Measurements from ENCODE around the gene PLCB4. TPM values are rescaled to one million over a fixed set of nuclear protein-coding genes. Genes with fewer than 3 reads are reported as not detected.

The PLCB4 gene
- total and polyA plus RNA-seq, 2 experiments from 2014 or later = 6.5 to 16.1 TPM

DNA sequence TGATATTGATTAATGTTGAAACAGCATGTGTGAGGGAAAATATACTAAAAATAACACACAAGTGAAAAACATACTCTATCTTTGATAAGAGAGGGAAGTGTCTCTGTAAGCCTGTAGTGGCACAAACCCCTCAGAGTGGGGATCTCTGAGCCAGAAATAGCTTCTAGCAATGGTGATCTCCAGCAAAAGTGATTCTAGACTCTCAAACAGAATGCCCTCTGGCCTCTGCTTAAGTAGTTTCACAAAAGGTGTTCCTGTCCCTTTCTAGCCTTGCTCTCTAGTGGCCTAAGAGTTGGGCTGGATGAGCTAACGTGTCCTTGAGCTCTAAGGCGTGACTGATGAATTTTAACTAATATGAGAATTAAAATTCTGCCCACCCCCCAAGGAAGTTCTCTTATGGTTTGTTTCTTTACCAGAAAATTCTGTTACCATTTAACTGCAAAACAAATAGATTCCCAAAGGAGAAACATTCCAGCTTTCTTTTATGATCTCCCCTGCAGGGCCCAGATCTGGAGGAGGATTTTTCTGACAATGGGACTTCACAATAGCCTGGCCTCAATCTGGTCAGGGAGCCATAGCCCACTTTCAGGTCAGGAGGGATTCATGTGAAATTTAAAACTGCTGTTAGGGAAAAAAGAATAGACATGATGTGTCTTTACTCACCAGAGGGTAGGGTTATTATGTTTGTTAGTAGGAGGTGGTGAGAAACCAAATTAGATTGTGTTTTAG, 263.0 kb downstream of the PLCB4 start:
- TF ChIP-seq EZH2phosphoT487 (IDR thresholded peaks at IDR 0.05; ENCODE audit: unreplicated experiment) = no peak
- TF ChIP-seq ZNF331 (CRISPR knock-in tag; IDR thresholded peaks at IDR 0.05; ENCODE audit: low read depth) = no peak
- TF ChIP-seq, protein P1, sequence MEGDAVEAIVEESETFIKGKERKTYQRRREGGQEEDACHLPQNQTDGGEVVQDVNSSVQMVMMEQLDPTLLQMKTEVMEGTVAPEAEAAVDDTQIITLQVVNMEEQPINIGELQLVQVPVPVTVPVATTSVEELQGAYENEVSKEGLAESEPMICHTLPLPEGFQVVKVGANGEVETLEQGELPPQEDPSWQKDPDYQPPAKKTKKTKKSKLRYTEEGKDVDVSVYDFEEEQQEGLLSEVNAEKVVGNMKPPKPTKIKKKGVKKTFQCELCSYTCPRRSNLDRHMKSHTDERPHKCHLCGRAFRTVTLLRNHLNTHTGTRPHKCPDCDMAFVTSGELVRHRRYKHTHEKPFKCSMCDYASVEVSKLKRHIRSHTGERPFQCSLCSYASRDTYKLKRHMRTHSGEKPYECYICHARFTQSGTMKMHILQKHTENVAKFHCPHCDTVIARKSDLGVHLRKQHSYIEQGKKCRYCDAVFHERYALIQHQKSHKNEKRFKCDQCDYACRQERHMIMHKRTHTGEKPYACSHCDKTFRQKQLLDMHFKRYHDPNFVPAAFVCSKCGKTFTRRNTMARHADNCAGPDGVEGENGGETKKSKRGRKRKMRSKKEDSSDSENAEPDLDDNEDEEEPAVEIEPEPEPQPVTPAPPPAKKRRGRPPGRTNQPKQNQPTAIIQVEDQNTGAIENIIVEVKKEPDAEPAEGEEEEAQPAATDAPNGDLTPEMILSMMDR (conservative IDR thresholded peaks at IDR 0.05; ENCODE audit: low read depth in 2 of 2) = no peak
- no peak for TF ChIP-seq POLR2AphosphoS5 (IDR thresholded peaks at IDR 0.05; ENCODE audit: low read depth)
- H3K27ac Mint-ChIP-seq = no peak overlapping the region
- Histone ChIP-seq H3F3A (replicated peaks; ENCODE audit: low read depth) (no peaks in the 10 kb centered on the region), H3K9me2 (ENCODE audit: insufficient read depth) (peaks cover 19% of the 10 kb centered on the region), H3K27ac (ENCODE audit: low read depth) (no peak overlapping the region), H3K4me3 (no peak overlapping the region), H3K4me1 (ENCODE audit: insufficient read depth) (peaks cover 25% of the 10 kb centered on the region), H3K4me2 (peak overlapping the region; percentile 17; the same call in 1 of the 2 replicates), H3K79me2 (replicated peaks; ENCODE audit: insufficient read depth) (no peaks in the 10 kb centered on the region), H3K27me3 (ENCODE audit: insufficient read depth) (no peaks in the 10 kb centered on the region), H2AFZ (no peak overlapping the region), H4K20me1 (replicated peaks; ENCODE audit: insufficient read depth) (no peaks in the 10 kb centered on the region), H3K36me3 (ENCODE audit: insufficient read depth) (no peaks in the 10 kb centered on the region)
- H3K4me3 Mint-ChIP-seq = no peak overlapping the region
- ATAC-seq = peak; percentile 58
- H3K36me3 Mint-ChIP-seq (ENCODE audit: low read depth) = no peaks in the 10 kb centered on the region
- H3K27me3 Mint-ChIP-seq (ENCODE audit: insufficient read depth, low read depth, poor library complexity) = no peaks in the 10 kb centered on the region
- no peaks in the 10 kb centered on the region for H3K9me3 Mint-ChIP-seq
- peaks cover 13% of the 10 kb centered on the region; the same call in 2 of the 3 replicates for H3K4me1 Mint-ChIP-seq
- no peak for DNase-seq (ENCODE audit: low spot score)

GRCh38 chr20:9332791-9333479, 264.0 kb downstream of the PLCB4 start:
- Mint-ChIP-seq H3K4me1 (peaks cover 13% of the 10 kb centered on the region; the same call in 2 of the 3 replicates), H3K4me3 (no peak overlapping the region), H3K27ac (no peak overlapping the region), H3K36me3 (ENCODE audit: low read depth) (no peaks in the 10 kb centered on the region), H3K9me3 (no peaks in the 10 kb centered on the region), H3K27me3 (ENCODE audit: insufficient read depth, low read depth, poor library complexity) (no peaks in the 10 kb centered on the region)
- Histone ChIP-seq H3K4me3 (no peak overlapping the region), H2AFZ (no peak overlapping the region), H3K79me2 (replicated peaks; ENCODE audit: insufficient read depth) (no peaks in the 10 kb centered on the region), H3F3A (replicated peaks; ENCODE audit: low read depth) (no peaks in the 10 kb centered on the region), H3K36me3 (ENCODE audit: insufficient read depth) (no peaks in the 10 kb centered on the region), H3K27ac (ENCODE audit: low read depth) (no peak overlapping the region), H4K20me1 (replicated peaks; ENCODE audit: insufficient read depth) (no peaks in the 10 kb centered on the region), H3K27me3 (ENCODE audit: insufficient read depth) (no peaks in the 10 kb centered on the region), H3K4me2 (0 out of 2 replicates have a peak overlapping the region, but pooled peaks have one; percentile 17), H3K9me2 (ENCODE audit: insufficient read depth) (peaks cover 19% of the 10 kb centered on the region), H3K4me1 (ENCODE audit: insufficient read depth) (peaks cover 25% of the 10 kb centered on the region)
- DNase-seq (ENCODE audit: low spot score) (no peak), ATAC-seq (peak; percentile 58; the same call in 2 of the 3 replicates)
- TF ChIP-seq, protein P2, sequence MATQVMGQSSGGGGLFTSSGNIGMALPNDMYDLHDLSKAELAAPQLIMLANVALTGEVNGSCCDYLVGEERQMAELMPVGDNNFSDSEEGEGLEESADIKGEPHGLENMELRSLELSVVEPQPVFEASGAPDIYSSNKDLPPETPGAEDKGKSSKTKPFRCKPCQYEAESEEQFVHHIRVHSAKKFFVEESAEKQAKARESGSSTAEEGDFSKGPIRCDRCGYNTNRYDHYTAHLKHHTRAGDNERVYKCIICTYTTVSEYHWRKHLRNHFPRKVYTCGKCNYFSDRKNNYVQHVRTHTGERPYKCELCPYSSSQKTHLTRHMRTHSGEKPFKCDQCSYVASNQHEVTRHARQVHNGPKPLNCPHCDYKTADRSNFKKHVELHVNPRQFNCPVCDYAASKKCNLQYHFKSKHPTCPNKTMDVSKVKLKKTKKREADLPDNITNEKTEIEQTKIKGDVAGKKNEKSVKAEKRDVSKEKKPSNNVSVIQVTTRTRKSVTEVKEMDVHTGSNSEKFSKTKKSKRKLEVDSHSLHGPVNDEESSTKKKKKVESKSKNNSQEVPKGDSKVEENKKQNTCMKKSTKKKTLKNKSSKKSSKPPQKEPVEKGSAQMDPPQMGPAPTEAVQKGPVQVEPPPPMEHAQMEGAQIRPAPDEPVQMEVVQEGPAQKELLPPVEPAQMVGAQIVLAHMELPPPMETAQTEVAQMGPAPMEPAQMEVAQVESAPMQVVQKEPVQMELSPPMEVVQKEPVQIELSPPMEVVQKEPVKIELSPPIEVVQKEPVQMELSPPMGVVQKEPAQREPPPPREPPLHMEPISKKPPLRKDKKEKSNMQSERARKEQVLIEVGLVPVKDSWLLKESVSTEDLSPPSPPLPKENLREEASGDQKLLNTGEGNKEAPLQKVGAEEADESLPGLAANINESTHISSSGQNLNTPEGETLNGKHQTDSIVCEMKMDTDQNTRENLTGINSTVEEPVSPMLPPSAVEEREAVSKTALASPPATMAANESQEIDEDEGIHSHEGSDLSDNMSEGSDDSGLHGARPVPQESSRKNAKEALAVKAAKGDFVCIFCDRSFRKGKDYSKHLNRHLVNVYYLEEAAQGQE (IDR thresholded peaks at IDR 0.05; ENCODE audit: unreplicated experiment) = no peak
- no peak for TF ChIP-seq ZNF331 (CRISPR knock-in tag; IDR thresholded peaks at IDR 0.05; ENCODE audit: low read depth)
- TF ChIP-seq, protein P3, sequence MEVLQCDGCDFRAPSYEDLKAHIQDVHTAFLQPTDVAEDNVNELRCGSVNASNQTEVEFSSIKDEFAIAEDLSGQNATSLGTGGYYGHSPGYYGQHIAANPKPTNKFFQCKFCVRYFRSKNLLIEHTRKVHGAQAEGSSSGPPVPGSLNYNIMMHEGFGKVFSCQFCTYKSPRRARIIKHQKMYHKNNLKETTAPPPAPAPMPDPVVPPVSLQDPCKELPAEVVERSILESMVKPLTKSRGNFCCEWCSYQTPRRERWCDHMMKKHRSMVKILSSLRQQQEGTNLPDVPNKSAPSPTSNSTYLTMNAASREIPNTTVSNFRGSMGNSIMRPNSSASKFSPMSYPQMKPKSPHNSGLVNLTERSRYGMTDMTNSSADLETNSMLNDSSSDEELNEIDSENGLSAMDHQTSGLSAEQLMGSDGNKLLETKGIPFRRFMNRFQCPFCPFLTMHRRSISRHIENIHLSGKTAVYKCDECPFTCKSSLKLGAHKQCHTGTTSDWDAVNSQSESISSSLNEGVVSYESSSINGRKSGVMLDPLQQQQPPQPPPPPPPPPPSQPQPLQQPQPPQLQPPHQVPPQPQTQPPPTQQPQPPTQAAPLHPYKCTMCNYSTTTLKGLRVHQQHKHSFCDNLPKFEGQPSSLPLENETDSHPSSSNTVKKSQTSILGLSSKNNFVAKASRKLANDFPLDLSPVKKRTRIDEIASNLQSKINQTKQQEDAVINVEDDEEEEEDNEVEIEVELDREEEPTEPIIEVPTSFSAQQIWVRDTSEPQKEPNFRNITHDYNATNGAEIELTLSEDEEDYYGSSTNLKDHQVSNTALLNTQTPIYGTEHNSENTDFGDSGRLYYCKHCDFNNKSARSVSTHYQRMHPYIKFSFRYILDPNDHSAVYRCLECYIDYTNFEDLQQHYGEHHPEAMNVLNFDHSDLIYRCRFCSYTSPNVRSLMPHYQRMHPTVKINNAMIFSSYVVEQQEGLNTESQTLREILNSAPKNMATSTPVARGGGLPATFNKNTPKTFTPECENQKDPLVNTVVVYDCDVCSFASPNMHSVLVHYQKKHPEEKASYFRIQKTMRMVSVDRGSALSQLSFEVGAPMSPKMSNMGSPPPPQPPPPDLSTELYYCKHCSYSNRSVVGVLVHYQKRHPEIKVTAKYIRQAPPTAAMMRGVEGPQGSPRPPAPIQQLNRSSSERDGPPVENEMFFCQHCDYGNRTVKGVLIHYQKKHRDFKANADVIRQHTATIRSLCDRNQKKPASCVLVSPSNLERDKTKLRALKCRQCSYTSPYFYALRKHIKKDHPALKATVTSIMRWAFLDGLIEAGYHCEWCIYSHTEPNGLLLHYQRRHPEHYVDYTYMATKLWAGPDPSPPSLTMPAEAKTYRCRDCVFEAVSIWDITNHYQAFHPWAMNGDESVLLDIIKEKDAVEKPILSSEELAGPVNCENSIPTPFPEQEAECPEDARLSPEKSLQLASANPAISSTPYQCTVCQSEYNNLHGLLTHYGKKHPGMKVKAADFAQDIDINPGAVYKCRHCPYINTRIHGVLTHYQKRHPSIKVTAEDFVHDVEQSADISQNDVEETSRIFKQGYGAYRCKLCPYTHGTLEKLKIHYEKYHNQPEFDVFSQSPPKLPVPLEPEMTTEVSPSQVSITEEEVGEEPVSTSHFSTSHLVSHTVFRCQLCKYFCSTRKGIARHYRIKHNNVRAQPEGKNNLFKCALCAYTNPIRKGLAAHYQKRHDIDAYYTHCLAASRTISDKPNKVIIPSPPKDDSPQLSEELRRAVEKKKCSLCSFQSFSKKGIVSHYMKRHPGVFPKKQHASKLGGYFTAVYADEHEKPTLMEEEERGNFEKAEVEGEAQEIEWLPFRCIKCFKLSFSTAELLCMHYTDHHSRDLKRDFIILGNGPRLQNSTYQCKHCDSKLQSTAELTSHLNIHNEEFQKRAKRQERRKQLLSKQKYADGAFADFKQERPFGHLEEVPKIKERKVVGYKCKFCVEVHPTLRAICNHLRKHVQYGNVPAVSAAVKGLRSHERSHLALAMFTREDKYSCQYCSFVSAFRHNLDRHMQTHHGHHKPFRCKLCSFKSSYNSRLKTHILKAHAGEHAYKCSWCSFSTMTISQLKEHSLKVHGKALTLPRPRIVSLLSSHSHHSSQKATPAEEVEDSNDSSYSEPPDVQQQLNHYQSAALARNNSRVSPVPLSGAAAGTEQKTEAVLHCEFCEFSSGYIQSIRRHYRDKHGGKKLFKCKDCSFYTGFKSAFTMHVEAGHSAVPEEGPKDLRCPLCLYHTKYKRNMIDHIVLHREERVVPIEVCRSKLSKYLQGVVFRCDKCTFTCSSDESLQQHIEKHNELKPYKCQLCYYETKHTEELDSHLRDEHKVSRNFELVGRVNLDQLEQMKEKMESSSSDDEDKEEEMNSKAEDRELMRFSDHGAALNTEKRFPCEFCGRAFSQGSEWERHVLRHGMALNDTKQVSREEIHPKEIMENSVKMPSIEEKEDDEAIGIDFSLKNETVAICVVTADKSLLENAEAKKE (CRISPR knock-in tag; IDR thresholded peaks at IDR 0.05) = no peak

Measured in GM23338 (cell line).